Calu3 (cell line): ENCODE measurements around the gene SACM1L. TPM values are rescaled to one million over a fixed set of nuclear protein-coding genes. Genes with fewer than 3 reads are reported as not detected.

Experiments
- BruUV-seq: library from RNA; stranded (reverse); fragments of 400-500 nt; replicated peaks from 2 replicates; lab custom pipeline; 2021; lab: Mats Ljungman, UMichigan
- CTCF ChIA-PET: fragments of 300-600 bp; sonication (Branson Sonifier 250); formaldehyde crosslinking; loops from one replicate; lab custom pipeline; 2022; ENCODE audit warnings: antibody characterized with exemption; lab: Charles Lee
- DNase-seq: peaks from one replicate; pipeline ENCODE4 v3.0.0; 2022
- H3K27ac Mint-ChIP-seq: one replicate; pipeline ENCODE4 v1.8.0; 2022; ENCODE audit warnings: mixed read lengths; ENCODE audit not compliant: unreplicated experiment
- H3K27me3 Mint-ChIP-seq: one replicate; pipeline ENCODE4 v1.8.0; 2022; ENCODE audit warnings: mixed read lengths; ENCODE audit not compliant: unreplicated experiment
- H3K36me3 Mint-ChIP-seq: one replicate; pipeline ENCODE4 v1.8.0; 2022; ENCODE audit warnings: mild to moderate bottlenecking, moderate library complexity, mixed read lengths; ENCODE audit not compliant: insufficient read depth, unreplicated experiment
- H3K4me1 Mint-ChIP-seq: one replicate; pipeline ENCODE4 v1.8.0; 2022; ENCODE audit warnings: mild to moderate bottlenecking, low read depth, mixed read lengths; ENCODE audit not compliant: unreplicated experiment
- H3K4me3 Mint-ChIP-seq: one replicate; pipeline ENCODE4 v1.8.0; 2022; ENCODE audit warnings: mild to moderate bottlenecking, low read depth, moderate library complexity, mixed read lengths; ENCODE audit not compliant: unreplicated experiment
- H3K9me3 Mint-ChIP-seq: one replicate; pipeline ENCODE4 v1.8.0; 2022; ENCODE audit warnings: low read depth, mixed read lengths; ENCODE audit not compliant: unreplicated experiment
- intact Hi-C: fragments of 100-400 bp; cut with micrococcal nuclease; formaldehyde crosslinking; loops from one replicate; pipeline ENCODE4 v1.10.0; 2022; ENCODE audit not compliant: unreplicated experiment
- total RNA-seq: library from RNA; stranded (reverse); gene quantifications from 2 replicates; pipeline ENCODE4 v1.2.3, GENCODE V29; 2022
- TF ChIP-seq, protein P1 (sequence below): fragments of 200-600 bp; IDR thresholded peaks from one replicate; pipeline ENCODE4 v1.8.0; 2022; ENCODE audit warnings: antibody characterized with exemption; ENCODE audit not compliant: unreplicated experiment

Gene SACM1L
- total RNA-seq, 1 experiment from 2014 or later: 40.5 TPM

DNA sequence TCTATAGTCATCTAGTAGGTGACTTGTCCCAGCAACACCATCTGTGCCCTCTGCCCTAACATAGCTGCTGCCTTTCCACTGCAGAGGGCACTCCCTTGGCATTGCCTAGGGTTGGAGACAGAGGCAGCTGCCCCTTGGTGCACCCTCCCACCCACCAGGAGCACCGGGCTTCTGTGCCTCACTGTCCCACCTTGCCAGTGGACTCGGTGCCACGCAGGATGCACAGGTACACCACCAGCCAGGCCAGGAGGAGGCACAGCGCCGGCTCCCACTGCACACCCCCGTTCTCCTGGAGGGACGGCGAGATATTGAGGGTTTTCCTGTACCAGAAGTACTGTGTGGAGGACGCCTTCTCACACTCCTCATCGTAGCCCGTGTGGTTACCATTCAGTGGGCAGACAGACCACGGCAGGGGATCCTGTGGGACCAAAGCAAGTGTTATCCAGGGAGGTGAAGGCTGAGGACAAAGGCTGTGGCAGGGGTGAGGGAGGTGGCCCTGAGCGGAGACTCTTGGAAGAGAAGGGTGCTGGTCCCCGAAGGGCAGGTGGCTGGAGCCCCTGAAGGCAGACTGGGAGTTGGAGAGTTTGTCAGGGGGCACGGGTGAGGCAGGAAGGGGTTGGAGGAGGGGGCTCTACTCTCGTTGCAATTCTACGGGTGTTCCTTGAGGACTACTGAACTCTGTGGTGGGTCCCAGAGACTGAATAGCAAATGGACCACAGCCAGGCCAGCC, 86.5 kb downstream of the SACM1L start:
- CTCF ChIA-PET: interaction anchor here (0.6 kb wide), 1 partner anchor 1403 kb away, joined by 3 read pairs; no protein-coding TSS in a partner anchor
- Mint-ChIP-seq H3K4me3 (no peak overlapping the region), H3K9me3 (no peaks in the 10 kb centered on the region), H3K27ac (no peak overlapping the region), H3K27me3 (no peaks in the 10 kb centered on the region), H3K36me3 (no peaks in the 10 kb centered on the region), H3K4me1 (peaks cover 12% of the 10 kb centered on the region)
- intact Hi-C loops: no loop called here
- DNase-seq: no peak
- no TSS peak for BruUV-seq
- TF ChIP-seq, protein P1, sequence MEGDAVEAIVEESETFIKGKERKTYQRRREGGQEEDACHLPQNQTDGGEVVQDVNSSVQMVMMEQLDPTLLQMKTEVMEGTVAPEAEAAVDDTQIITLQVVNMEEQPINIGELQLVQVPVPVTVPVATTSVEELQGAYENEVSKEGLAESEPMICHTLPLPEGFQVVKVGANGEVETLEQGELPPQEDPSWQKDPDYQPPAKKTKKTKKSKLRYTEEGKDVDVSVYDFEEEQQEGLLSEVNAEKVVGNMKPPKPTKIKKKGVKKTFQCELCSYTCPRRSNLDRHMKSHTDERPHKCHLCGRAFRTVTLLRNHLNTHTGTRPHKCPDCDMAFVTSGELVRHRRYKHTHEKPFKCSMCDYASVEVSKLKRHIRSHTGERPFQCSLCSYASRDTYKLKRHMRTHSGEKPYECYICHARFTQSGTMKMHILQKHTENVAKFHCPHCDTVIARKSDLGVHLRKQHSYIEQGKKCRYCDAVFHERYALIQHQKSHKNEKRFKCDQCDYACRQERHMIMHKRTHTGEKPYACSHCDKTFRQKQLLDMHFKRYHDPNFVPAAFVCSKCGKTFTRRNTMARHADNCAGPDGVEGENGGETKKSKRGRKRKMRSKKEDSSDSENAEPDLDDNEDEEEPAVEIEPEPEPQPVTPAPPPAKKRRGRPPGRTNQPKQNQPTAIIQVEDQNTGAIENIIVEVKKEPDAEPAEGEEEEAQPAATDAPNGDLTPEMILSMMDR: no peak

GRCh38 chr3:45776301-45776595, 87.1 kb downstream of the SACM1L start:
- H3K36me3 Mint-ChIP-seq: no peaks in the 10 kb centered on the region
- CTCF ChIA-PET: interaction anchor here (0.6 kb wide), 1 partner anchor 1403 kb away, joined by 3 read pairs; no protein-coding TSS in a partner anchor

DNA sequence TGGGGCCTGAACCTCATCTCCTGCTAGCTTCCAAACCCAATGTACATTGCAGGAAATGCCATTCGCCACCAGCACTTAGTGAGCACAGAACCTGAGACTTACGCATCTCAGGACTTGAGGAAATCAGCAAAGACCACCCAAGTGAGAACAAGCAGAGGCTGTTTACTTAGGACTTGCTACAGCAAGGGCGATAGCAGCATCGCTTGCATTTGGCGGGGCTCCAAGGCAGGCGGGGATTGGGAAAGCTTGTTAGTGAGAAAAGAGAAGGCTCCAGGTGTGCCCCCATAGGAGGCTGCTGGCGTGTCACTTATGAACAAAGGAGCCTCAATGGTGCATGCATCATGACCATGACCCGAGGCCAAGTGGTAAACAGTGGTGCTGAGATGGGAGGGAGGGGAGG, 87.4 kb downstream of the SACM1L start:
- peaks cover 12% of the 10 kb centered on the region for H3K4me1 Mint-ChIP-seq
- BruUV-seq: no TSS peak
- CTCF ChIA-PET: no interaction called here
- TF ChIP-seq, protein P1: no peak
- no peaks in the 10 kb centered on the region for H3K36me3 Mint-ChIP-seq
- no peaks in the 10 kb centered on the region for H3K27me3 Mint-ChIP-seq
- no peak overlapping the region for H3K27ac Mint-ChIP-seq
- intact Hi-C loops: no loop called here
- no peak for DNase-seq
- H3K4me3 Mint-ChIP-seq: no peak overlapping the region
- no peaks in the 10 kb centered on the region for H3K9me3 Mint-ChIP-seq

More at GRCh38 chr3:45776301-45776595, 87.1 kb downstream of the SACM1L start:
- intact Hi-C loops: no loop called here
- DNase-seq: no peak
- Mint-ChIP-seq H3K4me1 (peaks cover 12% of the 10 kb centered on the region), H3K27ac (no peak overlapping the region), H3K4me3 (no peak overlapping the region), H3K9me3 (no peaks in the 10 kb centered on the region), H3K27me3 (no peaks in the 10 kb centered on the region)
- no TSS peak for BruUV-seq
- TF ChIP-seq, protein P1: no peak

- TF ChIP-seq, protein P1: no peak
- BruUV-seq: no TSS peak
- H3K27me3 Mint-ChIP-seq: no peaks in the 10 kb centered on the region
- no peak for DNase-seq
- H3K27ac Mint-ChIP-seq: no peak overlapping the region
- H3K9me3 Mint-ChIP-seq: no peaks in the 10 kb centered on the region
- H3K4me3 Mint-ChIP-seq: no peak overlapping the region
- intact Hi-C loops: no loop called here
- peaks cover 12% of the 10 kb centered on the region for H3K4me1 Mint-ChIP-seq
- CTCF ChIA-PET: no interaction called here
- no peaks in the 10 kb centered on the region for H3K36me3 Mint-ChIP-seq
Observed at GRCh38 chr3:45777111-45777745, 88.0 kb downstream of the SACM1L start.
